ENCODE results near the gene RNF41.

The RNF41 gene

DNA sequence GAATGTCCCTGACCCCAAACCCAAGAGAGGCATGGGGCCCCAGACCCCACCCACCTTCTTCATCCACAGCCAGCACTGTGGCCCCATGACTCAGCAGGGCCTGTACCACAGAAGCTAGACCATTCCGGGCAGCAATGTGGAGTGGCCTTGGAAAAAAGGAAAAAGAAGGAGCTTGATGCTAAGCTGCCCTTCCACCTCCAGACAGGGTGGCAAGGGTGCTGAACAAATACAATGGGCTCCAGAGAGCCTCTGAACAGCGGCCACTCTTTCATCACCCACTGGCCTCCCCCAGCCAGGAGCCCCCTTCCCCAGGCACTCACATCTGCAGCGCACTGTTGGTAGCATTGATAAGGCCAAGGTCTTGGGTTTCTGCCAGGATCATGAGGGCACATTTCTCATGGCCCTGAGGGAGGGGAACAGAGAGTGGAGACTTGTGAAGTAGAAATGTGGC is 22.0 kb upstream of the RNF41 start:
- DNase-seq (ENCODE audit: low read depth, low spot score) = no peak

DNA sequence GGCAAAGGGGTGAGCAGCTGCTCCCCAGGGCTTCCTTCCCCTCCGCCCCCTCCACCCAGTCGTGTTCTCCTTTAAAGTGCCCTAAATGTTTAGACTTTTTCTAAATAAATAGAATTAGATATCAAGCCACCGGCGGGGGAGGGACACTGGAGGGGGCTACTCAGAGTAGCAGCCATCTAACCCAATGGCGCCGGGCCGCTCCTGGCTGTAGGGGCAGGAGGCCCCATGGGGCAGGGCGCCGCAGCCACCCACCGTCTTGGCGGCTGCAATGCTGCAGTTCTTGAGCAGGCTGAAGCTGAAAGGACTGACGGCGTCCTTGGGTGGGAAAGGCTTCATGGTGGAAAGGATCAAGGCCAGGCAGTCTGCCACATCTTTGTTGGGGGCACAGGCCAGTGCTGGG is 21.3 kb upstream of the RNF41 start:
- no peak for DNase-seq (ENCODE audit: low read depth, low spot score)

DNA sequence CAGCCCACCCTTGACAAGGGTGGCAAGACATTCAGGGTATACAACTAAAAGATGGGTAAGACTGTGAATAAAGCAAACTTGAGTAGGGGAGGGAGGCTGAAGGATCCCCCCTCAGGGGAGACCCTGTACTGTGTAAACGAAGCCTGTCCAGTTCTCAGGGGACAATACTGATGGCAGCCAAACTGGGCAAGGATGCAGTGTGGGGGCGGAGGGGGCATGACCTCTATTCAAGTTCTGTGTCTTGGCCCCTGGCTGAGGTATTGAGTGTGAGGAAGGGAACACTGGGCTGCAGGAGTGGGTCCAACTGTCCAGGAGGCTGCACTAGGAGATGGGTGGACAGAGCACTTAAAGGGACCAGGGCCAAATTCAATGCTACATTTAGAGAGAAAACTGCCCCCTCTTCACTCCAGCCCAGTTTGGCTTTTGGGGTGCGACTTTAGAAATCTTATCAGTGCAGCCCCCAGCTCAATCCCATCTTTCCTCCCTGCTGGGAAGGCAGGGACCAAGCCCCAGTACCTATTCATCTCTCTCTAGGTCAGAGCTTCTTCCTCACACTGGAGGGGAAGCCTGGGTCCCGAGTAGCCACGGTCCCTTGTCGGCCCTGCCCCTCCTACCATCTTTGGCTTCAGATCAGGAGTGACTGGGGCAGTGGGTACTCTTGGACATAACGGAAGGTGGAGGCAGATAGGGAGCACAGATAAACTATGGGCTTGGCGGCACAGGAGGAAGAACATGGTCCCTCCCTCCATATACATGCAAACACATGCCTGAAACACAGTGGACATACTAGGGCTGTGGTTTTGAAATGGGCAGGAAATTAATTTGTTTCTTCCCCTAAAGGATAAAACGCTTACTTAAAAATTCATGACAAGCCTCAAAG is 19.9 kb upstream of the RNF41 start:
- DNase-seq (ENCODE audit: low read depth, low spot score) = no peak

DNA sequence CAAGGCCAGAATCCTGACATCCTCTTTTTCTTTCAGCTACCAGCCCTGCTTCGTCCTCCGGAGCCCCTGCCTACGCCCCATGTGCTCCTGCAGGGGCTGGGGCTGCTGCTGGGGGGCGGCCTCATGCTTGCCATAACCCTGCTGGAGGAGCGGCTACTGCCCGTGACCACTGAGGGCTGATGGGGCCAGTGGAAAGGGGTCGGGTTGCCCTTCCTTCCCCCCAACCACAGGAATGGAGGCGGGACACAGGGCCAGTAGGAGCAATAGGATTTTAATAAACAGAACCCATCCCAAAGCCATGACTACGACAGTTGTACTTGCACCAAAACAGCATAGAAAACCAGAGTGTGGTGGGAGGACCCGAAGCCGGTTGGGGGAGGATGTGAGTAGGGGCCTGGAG is 15.8 kb upstream of the RNF41 start:
- no peak for DNase-seq (ENCODE audit: low read depth, low spot score)

DNA sequence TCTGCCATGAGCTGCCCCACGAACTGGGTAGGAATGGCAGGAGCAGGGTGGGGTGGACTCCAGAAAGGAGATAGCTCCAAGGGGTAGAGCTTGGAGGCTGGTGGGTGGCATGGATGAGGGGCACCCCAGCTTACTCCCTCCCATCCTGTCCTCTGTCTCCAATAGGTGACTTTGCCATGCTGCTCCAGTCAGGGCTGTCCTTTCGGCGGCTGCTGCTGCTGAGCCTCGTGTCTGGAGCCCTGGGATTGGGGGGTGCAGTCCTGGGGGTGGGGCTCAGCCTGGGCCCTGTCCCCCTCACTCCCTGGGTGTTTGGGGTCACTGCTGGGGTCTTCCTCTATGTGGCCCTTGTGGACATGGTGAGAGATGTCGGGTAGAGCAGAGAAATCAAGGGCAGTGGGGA is 15.3 kb upstream of the RNF41 start:
- DNase-seq (ENCODE audit: low read depth, low spot score) = no peak

DNA sequence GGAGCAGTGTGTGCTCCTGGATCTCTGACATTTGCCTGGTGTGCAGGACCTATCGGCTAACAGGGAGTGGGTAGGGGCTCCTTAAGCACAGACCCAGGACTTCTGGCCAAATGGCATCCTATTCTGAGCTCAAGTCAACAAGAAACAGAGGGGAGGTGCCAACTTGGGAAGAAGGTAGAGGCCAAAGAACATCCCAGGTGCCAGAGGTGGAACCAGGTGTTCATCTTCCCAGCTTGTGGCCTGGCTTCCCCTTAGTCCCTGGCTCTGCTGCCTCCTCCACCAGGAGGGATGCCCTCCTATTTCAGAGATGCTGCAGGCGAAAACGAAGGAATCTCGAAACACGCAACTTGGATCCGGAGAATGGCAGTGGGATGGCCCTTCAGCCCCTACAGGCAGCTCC is 14.4 kb upstream of the RNF41 start:
- no peak for DNase-seq (ENCODE audit: low read depth, low spot score)

DNA sequence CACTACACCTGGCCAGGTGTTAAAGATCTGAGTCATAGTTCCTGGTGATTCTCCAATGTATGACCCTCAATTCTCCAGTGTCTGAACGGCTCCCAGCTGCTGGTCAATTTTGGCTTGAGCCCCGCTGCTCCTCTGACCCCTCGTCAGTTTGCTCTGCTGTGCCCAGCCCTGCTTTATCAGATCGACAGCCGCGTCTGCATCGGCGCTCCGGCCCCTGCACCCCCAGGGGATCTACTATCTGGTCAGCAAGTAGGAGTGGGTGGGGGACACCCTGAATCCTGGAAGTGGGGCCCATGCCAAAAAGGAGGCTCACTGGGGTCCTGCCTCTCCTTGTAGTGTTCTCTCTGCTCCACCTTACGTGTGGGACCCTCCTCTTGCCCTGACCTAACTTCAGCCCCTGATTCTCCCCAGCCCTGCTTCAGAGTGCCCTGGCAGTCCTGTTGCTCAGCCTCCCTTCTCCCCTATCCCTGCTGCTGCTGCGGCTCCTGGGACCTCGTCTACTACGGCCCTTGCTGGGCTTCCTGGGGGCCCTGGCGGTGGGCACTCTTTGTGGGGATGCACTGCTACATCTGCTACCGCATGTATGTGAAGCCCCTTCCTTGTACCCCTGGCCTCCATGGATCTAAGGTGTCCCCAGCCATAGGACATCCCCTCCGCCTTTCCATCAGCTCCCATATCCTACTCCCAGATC is 13.2 kb upstream of the RNF41 start:
- no peak for DNase-seq (ENCODE audit: low read depth, low spot score)

DNA sequence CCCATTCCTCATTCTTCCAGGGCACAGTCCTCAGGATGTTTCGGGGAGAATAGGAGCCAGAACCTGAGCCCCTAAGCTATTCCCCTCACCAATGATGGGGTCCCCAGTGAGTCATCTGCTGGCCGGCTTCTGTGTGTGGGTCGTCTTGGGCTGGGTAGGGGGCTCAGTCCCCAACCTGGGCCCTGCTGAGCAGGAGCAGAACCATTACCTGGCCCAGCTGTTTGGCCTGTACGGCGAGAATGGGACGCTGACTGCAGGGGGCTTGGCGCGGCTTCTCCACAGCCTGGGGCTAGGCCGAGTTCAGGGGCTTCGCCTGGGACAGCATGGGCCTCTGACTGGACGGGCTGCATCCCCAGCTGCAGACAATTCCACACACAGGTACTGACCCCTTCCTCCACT is 9.5 kb upstream of the RNF41 start:
- DNase-seq (ENCODE audit: low read depth, low spot score) = no peak

DNA sequence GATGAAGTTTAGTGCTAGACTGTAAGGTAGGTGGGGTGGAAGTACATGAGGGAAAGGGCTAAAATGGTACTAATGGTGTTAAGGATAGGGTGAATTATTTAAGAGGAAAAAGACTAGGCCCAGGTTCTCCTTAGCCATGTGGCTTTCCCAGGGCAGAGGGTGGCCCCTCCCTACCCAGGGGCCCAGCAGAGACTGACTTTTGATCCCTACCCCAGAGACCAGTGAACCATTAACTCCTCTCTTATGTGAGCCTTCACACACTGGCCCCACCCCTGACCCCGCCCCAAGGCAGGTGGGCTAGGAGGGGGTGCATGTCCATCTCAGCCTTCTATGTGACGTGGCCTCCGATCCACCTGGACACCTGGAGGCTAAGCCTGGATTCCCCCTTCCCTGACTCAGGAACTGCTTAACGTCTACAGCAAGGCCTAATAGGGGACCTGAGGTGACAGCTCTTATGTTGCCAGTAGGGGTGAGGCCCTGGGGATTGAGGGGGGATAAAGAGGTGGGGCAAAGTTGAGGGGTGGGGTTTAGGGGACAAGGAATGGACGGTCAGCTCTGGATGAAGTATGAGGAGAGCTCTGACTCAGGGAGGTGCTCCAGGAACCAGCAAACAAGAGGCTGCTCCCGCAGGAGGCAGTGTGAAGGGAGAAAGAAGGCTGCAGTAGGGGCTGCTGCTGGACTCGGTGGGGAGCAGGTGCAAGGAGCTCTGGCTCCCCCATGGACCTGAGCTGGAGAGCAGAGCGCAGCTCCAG is 8.9 kb upstream of the RNF41 start:
- DNase-seq (ENCODE audit: low read depth, low spot score) = no peak

DNA sequence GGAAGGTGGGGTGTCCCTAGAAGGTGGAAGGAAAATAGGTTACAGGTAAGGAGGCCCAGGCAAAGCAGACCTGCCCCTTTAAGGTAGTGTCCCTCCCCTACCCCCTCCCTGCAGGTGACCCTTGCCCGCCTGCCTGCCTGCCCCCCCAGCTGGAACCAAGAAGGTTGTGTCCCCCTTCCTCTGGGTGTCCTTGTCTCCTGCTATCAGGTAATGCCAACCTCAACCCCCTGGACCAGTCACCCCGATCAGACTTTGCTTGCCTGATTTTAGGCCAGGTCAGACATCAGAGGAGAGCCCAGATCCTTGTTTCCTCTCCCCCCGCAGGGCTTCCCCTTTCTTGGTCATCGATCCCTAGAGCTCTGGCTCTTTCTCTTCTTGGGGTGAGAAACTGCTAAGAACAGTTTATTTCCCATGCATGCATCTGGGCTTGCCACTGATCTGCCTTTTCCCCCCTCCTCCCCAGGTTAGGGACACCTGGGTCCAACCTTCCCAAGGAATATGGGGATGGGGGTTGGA is 8.3 kb upstream of the RNF41 start, which contains the start of gene SLC39A5:
SLC39A5 (plus strand) TSS at position 136 of the 516 bp plus-strand sequence. CDS start 1,224 bp downstream, outside the sequence.
- no peak for DNase-seq (ENCODE audit: low read depth, low spot score)

DNA sequence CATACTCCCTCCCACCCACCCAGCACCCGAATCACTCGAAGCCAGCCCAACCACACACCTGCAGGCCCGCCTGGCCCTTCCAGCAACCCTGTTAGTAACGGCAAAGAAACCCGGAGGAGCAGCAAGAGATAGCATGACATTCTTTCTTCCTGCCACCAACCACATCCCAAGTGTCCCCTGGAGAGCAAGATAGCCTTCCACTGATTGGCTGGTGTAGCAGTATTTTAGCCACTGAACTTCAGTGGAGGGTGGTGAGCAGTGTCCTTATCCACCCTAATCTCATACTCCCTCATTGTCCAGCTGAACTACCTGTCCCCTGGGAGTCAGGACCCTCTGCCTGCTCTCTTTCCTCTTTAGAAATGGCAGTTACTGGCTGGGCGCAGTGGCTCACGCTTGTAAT is 7.4 kb upstream of the RNF41 start:
- DNase-seq (ENCODE audit: low read depth, low spot score) = no peak

DNA sequence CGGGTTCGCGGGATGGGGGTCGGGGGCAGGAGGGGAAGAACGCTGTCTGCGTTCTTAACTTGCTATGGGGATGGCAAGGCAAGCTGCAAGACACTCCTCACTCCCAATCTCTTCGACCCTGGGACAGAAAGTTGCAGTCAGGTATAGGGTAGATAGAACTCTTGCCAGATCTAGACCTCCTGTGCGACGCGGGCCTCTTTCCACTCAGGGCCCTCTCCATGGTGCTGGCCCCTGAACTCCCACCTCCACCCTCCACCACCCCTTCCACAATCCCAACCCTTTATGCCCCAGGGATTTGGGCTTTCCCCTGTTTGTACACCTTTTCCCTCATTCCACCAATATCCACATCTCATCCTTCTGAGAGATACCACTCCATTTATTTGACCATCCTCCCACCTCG is 3.2 kb upstream of the RNF41 start:
- no peak for DNase-seq (ENCODE audit: low read depth, low spot score)

DNA sequence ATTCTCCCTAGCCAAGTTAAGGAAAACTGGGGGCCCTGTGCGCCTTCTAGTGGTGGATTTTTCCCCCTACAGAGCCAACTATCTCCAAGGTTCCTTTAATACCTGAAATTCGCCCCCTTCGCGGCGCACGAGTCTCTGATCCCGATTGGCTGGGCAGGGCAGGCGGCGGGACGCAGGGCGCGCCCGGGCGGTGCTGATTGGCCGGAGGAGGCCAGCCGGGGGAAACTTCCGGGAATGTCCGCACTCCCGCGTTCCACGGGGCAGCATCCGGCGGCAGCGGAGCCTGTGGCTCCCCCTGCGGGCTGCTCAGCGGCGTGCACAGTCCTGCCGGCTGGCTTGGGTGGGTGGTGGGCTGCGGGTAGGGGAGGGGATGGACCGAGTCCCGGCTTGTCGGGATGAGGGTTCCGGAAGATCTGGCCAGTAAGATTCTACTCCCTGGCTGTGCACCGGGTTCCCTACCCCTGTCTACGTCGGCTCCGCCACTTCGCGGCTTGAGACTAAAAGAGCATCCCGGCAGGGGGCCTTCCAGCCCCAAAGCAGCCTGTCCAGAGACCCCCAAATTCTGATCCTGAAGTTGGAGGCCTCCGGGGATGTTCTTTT is 2.5 kb upstream of the RNF41 start, which contains the start of gene NABP2:
NABP2 (plus strand) TSS at position 241 of the 600 bp plus-strand sequence. CDS start 515 bp downstream, outside the sequence.
- DNase-seq (ENCODE audit: low read depth, low spot score) = peak; percentile 79

DNA sequence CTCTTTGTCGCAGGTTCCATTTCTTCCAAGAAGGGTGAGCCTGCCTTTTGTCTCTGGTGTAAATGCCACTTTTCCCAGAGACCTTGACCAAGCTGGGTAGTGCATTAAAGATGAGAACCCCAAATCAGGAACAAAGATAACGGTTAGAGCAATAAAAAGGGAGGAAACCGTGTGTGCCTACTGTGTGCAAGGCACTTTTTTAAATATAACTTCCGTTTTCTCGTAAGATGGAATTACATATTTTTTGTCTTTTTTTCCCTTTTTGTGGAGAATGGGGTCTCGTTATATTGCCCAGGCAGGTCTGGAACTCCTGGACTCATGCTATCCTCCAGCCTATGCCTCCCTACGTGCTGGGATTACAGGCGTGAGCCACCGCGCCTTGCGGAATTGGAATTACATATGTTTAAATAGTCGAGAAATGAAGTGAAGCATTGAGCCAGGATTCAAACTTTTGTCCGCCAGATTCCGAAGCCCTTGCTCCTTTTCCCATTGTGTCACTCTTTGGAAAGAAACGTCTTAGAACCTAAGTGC is 1.9 kb upstream of the RNF41 start:
- DNase-seq (ENCODE audit: low read depth, low spot score) = no peak

DNA sequence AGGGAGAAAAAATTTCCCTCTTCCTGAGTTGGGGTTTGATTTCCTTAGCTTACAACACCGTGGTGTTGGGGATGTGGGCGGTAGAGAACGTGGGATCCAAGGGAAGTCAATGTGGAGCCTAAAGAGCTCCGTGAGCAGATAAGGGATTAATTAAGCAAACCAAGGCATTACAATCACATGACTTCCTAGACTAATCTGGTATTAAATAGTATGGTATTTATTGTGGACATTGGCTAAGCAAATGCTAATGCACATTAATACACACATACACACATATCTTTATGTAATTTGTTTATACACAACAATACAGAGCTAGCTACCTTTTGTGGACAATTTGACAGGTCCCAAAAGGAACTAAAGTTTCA is 791 bp upstream of the RNF41 start:
- no peak for DNase-seq (ENCODE audit: low read depth, low spot score)

DNA sequence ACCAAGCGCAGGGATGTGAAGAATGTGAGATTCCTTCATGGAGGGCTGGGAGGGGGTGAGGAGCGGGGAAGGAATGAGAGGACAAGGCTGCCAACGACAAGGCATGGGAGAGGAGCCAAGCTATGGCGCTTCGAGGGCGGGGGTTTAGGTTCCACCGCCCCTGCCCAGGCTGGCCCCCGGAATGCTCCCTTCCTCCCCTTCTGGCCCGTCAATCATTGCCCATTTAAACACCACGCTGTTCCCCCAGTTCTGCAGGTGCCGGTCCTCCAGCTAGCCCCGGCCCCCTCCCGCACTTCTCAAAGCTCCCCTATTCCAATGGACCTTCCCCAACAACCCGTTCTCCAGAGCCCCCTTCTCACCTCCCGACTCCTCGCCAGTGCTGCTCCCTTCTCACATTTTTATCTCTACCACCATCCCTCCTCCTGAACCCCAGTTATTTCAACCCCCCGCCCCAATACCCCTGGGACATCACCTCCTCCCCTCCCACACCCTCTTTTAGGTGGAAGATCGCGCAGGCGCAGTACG is 428 bp downstream of the RNF41 start:
- no peak for DNase-seq (ENCODE audit: low read depth, low spot score)

DNA sequence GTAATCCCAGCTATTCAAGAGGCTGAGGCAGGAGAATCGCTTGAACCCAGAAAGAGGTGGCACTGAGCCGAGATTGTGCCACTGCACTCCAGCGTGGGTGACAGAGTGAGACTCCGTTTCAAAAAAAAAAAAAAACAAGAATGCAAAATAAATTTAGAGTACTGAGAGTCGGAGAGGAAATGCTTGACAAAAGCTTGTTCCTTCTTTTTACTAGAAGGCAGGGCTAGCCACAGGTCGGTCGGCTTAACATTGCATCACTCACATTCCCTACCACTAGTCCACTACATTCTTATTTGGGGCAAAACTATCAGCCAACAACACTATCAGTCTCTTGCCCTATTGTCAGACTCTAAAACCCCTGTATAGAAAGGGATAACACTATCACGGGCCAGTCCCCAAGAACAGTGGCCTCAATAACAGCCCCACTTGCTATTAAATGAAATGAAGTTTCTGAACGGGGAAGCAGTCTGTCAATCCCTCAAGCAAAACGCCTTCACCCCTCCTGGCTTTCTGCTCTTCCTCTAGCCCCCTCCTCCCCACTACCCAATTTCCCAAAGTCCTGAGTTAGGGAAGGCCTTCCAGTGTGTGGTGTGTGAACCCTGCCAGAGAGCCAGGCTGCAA is 1.0 kb downstream of the RNF41 start:
- no peak for DNase-seq (ENCODE audit: low read depth, low spot score)

DNA sequence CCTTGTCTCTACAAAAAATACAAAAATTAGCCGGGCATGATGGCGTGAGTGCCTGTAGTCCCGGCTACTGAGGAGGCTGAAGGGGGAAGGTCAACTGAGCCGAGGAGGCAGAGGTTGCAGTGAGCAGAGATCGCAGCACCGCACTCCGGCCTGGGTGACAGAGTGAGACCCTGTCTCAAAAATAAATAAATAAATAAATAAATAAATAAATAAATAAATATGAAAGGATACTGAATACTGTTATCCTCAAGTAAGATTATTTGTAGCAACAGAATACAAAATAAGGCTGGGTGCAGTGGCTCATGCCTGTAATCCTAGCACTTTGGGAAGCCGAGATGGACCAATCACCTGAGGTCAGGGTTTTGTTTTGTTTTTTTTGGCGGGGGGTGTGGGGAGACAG is 1.9 kb downstream of the RNF41 start:
- no peak for DNase-seq (ENCODE audit: low read depth, low spot score)

DNA sequence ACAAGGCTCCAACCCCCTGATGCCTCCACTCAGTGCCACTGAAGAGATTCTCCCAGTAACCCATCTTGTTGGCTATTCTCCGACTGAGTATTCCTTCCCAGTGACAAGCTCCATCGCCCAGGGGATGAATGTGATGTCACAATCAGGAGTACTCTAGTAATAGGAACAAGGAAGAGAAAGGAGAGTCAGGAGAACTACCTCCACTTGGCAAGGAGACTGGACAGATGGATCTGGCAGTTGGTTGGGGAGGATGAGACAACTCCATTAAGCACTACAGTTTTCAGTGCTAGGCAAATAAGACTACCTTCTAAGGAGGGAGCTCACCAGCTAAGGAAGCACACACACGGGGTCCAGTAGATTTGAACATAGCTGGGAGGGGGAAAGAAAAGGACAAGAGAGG is 5.3 kb downstream of the RNF41 start:
- DNase-seq (ENCODE audit: low read depth, low spot score) = no peak

DNA sequence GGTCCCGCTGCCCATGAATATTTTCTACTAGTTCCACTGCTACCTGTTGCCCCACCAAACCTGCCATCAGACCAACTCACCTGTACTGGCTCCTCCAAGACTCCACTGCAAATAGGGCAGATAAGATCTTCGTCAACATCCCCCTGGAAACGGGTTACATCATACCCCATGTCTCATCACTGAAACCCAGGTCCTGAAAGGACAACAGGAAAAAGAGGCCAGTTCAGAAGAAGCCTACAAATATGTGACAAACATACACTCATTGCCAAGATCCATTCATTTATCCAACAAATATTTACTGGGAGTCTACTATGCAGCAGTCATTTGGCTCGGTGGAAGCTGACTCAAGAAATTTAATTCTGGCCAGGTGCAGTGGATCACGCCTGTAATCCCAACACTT is 7.8 kb downstream of the RNF41 start:
- DNase-seq (ENCODE audit: low read depth, low spot score) = no peak

DNA sequence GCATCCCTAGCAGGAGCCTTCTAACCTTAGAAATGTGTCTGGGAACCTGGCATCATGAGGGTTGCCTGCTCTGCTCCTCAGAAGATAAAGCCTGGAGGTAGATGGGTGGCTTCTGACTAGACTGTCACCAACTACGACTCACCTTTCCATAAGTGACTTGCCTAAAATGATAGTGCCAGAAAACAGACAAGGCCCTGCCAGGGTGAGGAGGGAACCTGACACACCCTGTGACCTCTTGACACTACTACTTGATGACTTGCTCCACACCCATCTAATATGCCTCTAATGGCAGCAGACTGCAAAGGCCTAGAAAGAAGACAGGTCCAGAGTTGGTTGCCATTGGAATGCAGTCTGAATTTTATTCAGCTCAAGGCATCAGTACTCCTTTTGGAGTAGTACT is 9.4 kb downstream of the RNF41 start:
- no peak for DNase-seq (ENCODE audit: low read depth, low spot score)
